GM12864 (cell line): ENCODE measurements around the gene PPP1R14C.

ENCODE experiments used
- DNase-seq: peaks from one replicate; pipeline ENCODE4 v3.0.0-alpha.2; 2011; ENCODE audit warnings: low read depth
- H3K4me3 ChIP-seq: 2 replicates; pipeline ENCODE4 v1.5.1; 2011; ENCODE audit warnings: mild to moderate bottlenecking, low read depth, low read length, control low read depth
- CTCF ChIP-seq: IDR thresholded peaks from 2 replicates; pipeline ENCODE4 v1.5.1; 2011; ENCODE audit warnings: low read depth, mild to moderate bottlenecking, moderate library complexity, low read length, control low read depth, inconsistent platforms; ENCODE audit errors: missing control alignments

PPP1R14C gene

GRCh38 chr6:150272976-150273315 lies 130.1 kb downstream of the PPP1R14C start:
- no peak overlapping the region for H3K4me3 ChIP-seq
- no peak for DNase-seq
- TF ChIP-seq CTCF, result no peak

DNA sequence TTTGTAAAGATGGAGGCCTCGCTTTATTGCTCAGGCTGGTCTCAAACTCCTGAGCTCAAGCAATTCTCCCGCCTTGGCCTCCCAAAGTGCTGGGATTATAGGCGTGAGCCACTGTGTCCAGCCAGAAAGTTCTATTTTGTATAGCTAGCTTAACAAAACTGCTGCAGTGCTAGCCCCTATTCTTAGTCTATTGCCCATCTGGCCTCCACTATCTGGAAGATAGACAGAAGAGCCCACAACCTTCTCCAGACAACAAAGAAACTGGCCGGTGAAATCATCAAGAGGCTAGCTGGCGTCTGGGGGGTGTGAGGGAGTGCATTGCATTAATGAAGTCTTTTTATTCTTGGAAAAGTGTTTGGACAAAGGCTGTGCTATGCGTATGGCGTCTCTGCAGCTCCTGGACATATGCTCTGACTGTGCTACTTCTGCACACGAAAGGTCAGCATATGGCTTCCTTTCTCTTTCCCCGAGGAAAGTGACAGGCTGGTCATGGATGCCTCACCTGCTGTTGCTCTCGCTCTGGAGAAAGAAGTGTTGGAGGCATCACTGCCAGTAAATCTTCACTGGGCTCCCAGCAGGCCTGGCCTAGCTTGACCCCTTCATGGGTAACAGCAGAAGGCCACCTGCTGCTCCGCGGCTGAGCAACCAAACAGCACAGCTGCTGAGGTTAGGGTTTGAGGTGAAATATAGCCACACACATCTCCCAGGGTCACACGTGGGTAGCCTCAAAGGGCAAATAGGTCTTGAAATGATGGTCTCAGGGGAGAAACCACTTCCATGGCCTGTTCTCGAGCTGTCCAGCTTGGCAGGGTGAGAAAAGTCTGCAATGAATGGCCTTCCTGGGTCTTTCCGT lies 130.8 kb downstream of the PPP1R14C start:
- H3K4me3 ChIP-seq, result no peak overlapping the region
- TF ChIP-seq CTCF, result no peak
- DNase-seq, result no peak

DNA sequence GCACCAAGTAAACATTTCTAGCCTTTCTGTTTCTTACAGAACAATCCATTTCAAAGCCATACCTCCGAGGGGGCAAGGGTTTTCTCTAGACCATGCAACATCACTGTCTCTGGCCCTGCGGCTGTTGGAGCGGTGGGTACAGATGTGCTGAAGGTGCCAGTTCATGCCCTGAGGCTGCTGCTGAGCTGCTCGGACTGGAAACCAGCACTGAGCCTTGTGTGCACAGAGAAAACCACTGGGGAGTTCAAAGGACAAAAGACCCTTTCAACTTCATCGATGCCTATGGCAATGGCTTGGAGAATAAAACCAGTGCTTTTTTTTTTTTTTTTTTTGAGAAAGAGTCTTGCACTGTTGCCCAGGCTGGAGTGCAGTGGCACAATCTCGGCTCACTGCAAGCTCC lies 132.6 kb downstream of the PPP1R14C start:
- DNase-seq, result no peak
- no peak for TF ChIP-seq CTCF
- no peak overlapping the region for H3K4me3 ChIP-seq

GRCh38 chr6:150276168-150276936 lies 133.5 kb downstream of the PPP1R14C start:
- no peak for TF ChIP-seq CTCF
- no peak overlapping the region for H3K4me3 ChIP-seq
- no peak for DNase-seq

- DNase-seq, result no peak
- H3K4me3 ChIP-seq, result no peak overlapping the region
- TF ChIP-seq CTCF, result no peak
Measured at GRCh38 chr6:150276937-150277742, 134.3 kb downstream of the PPP1R14C start.

GRCh38 chr6:150279533-150279932 lies 136.7 kb downstream of the PPP1R14C start:
- no peak for TF ChIP-seq CTCF
- H3K4me3 ChIP-seq, result no peak overlapping the region
- DNase-seq, result no peak
